ENCODE results near the gene XPO4.

DNA sequence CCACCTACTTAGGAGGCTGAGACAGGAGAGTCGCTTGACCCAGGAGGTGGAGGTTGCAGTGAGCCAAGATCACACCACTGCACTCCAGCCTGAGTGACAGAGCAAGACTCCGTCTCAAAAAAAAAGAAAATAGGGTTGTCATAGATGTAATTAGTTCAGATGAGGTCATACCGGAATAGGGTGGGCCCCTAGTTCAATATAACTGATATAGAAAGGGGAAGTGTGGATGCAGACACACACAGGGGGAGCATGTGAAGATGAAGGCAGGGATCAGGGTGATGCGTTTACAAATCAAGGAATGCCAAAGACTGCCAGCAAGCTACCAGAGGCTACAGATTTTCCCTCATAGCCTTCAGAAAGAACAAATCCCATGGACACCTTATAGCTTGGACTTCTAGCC, 104.5 kb downstream of the XPO4 start:
- no peak for TF ChIP-seq TAF1 (IDR thresholded peaks at IDR 0.05; ENCODE audit: borderline replicate concordance, low read depth, low read length)
- TF ChIP-seq POLR2AphosphoS5 (IDR thresholded peaks at IDR 0.05; ENCODE audit: low read depth, low read length), result no peak
- TF ChIP-seq REST (IDR thresholded peaks at IDR 0.05; ENCODE audit: low read depth, low read length), result no peak
- no peak for TF ChIP-seq GATA2 (CRISPR knock-in tag; IDR thresholded peaks at IDR 0.05)
- TF ChIP-seq, protein P1, sequence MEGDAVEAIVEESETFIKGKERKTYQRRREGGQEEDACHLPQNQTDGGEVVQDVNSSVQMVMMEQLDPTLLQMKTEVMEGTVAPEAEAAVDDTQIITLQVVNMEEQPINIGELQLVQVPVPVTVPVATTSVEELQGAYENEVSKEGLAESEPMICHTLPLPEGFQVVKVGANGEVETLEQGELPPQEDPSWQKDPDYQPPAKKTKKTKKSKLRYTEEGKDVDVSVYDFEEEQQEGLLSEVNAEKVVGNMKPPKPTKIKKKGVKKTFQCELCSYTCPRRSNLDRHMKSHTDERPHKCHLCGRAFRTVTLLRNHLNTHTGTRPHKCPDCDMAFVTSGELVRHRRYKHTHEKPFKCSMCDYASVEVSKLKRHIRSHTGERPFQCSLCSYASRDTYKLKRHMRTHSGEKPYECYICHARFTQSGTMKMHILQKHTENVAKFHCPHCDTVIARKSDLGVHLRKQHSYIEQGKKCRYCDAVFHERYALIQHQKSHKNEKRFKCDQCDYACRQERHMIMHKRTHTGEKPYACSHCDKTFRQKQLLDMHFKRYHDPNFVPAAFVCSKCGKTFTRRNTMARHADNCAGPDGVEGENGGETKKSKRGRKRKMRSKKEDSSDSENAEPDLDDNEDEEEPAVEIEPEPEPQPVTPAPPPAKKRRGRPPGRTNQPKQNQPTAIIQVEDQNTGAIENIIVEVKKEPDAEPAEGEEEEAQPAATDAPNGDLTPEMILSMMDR (IDR thresholded peaks at IDR 0.05), result no peak
- TF ChIP-seq RFX5 (IDR thresholded peaks at IDR 0.05; ENCODE audit: low read length), result no peak
- TF ChIP-seq EP300 (IDR thresholded peaks at IDR 0.05; ENCODE audit: borderline replicate concordance in 1 of 2, low read depth in 1 of 2, low read length in 1 of 2), result no peak
- TF ChIP-seq RAD21 (IDR thresholded peaks at IDR 0.05; ENCODE audit: low read length), result no peak
- no peak for TF ChIP-seq FOXM1 (IDR thresholded peaks at IDR 0.05; ENCODE audit: low read depth)
- TF ChIP-seq SIN3A (IDR thresholded peaks at IDR 0.05; ENCODE audit: borderline replicate concordance, low read depth, low read length), result no peak
- TF ChIP-seq EZH2phosphoT487 (IDR thresholded peaks at IDR 0.05; ENCODE audit: borderline replicate concordance, low read depth), result no peak
- no peak for TF ChIP-seq YY1 (IDR thresholded peaks at IDR 0.05; ENCODE audit: low read depth)
